B cell (primary cell): ENCODE results near the gene ACBD4. TPM values are rescaled to one million over a fixed set of nuclear protein-coding genes. Genes with fewer than 3 reads are reported as not detected.

Source experiments
- ATAC-seq: fragments of 200-7000 bp; cut with Tn5 transposase; one replicate; pipeline ENCODE4 v1.10.0; 2021; ENCODE audit warnings: low read depth, mild to moderate bottlenecking, moderate number of reproducible peaks, moderate library complexity
- CTCF ChIA-PET: fragments of 350-600 bp; sonication (Branson Sonifier 250); formaldehyde crosslinking; loops from one replicate; lab custom pipeline; 2021; ENCODE audit warnings: antibody characterized with exemption, inconsistent platforms; lab: Charles Lee
- POLR2A ChIA-PET: fragments of 350-600 bp; sonication (Branson Sonifier 250); formaldehyde crosslinking; loops from one replicate; lab custom pipeline; 2021; ENCODE audit warnings: antibody characterized with exemption; lab: Charles Lee
- DNase-seq: peaks from one replicate; pipeline ENCODE4 v3.0.0; 2013
- H2AFZ ChIP-seq: 2 replicates; pipeline ENCODE4 v1.6.1; 2012; ENCODE audit warnings: mild to moderate bottlenecking, low read depth, low read length; ENCODE audit not compliant: insufficient read depth, poor library complexity, severe bottlenecking
- H3K27ac ChIP-seq, 2 donors: 1 replicate in 1 of 2; 2 replicates in 1 of 2; pipeline ENCODE4 v1.5.1; 2012 to 2013; ENCODE audit warnings: low read length in 2 of 2, mild to moderate bottlenecking in 2 of 2, moderate library complexity in 1 of 2
- H3K27me3 ChIP-seq, 4 experiments: fragments of 200-600 bp in 1 of 4; sonication (generic) in 1 of 4; replicated peaks in 1 of 4; 1 replicate in 2 of 4; 2 replicates in 2 of 4; pipeline versions ENCODE4 v1.6.1 to v1.7.0; 2013 to 2016; ENCODE audit warnings: low read length in 3 of 4, mild to moderate bottlenecking in 2 of 4, mixed read lengths in 1 of 4, moderate library complexity in 1 of 4; ENCODE audit not compliant: insufficient read depth in 4 of 4, control insufficient read depth in 3 of 4; ENCODE audit errors: control extremely low read depth in 1 of 4
- H3K36me3 ChIP-seq, 2 experiments: replicated peaks in 1 of 2; 1 replicate in 1 of 2; 2 replicates in 1 of 2; pipeline versions ENCODE4 v1.6.1 to v1.7.1; 2013; ENCODE audit warnings: low read length in 1 of 2; ENCODE audit not compliant: insufficient read depth in 2 of 2, control insufficient read depth in 1 of 2; ENCODE audit errors: control extremely low read depth in 1 of 2, extremely low read depth in 1 of 2
- H3K4me1 ChIP-seq, 2 donors: fragments of 200-600 bp in 1 of 2; sonication (generic) in 1 of 2; 1 replicate in 1 of 2; 2 replicates in 1 of 2; pipeline versions ENCODE4 v1.5.1 to v1.6.1; 2013 to 2017; ENCODE audit warnings: low read length in 2 of 2; ENCODE audit not compliant: control insufficient read depth in 2 of 2, insufficient read depth in 2 of 2
- H3K4me2 ChIP-seq: replicated peaks from 2 replicates; pipeline ENCODE3; 2012; ENCODE audit warnings: mild to moderate bottlenecking, low read depth, low read length; ENCODE audit not compliant: poor library complexity, severe bottlenecking
- H3K4me3 ChIP-seq, 5 experiments: fragments of 200-600 bp in 1 of 5; sonication (generic) in 1 of 5; 1 replicate in 3 of 5; 2 replicates in 2 of 5; pipeline versions ENCODE4 v1.5.1 to v1.7.0; 2011 to 2016; ENCODE audit warnings: low read length in 4 of 5, mild to moderate bottlenecking in 4 of 5, low read depth in 2 of 5, control low read depth in 1 of 5, moderate library complexity in 1 of 5; ENCODE audit not compliant: insufficient read depth in 1 of 5; ENCODE audit errors: control extremely low read depth in 1 of 5, extremely low read depth in 1 of 5
- H3K79me2 ChIP-seq: fragments of 200-600 bp; sonication (generic); one replicate; pipeline ENCODE4 v1.6.0; 2016; ENCODE audit warnings: low read length; ENCODE audit not compliant: control insufficient read depth, insufficient read depth
- H3K9ac ChIP-seq: fragments of 200-600 bp; sonication (generic); 2 replicates; pipeline ENCODE4 v1.6.1; 2017; ENCODE audit warnings: mild to moderate bottlenecking, low read length, moderate library complexity
- H3K9me3 ChIP-seq, 3 donors: one replicate each; pipeline versions ENCODE4 v1.6.1 to v1.7.1; 2013; ENCODE audit warnings: low read length in 2 of 3; ENCODE audit not compliant: control insufficient read depth in 2 of 3, insufficient read depth in 1 of 3; ENCODE audit errors: control extremely low read depth in 1 of 3
- H4K20me1 ChIP-seq: 2 replicates; pipeline ENCODE4 v1.6.0; 2012; ENCODE audit warnings: mild to moderate bottlenecking, low read length; ENCODE audit not compliant: insufficient read depth, control insufficient read depth, poor library complexity, severe bottlenecking
- H3K27ac Mint-ChIP-seq: one replicate; pipeline ENCODE4 v1.8.0; 2021; ENCODE audit warnings: mixed read lengths
- H3K27me3 Mint-ChIP-seq: one replicate; pipeline ENCODE4 v1.8.0; 2021; ENCODE audit warnings: mixed read lengths
- H3K4me1 Mint-ChIP-seq: one replicate; pipeline ENCODE4 v1.8.0; 2021; ENCODE audit warnings: mixed read lengths
- H3K4me3 Mint-ChIP-seq: one replicate; pipeline ENCODE4 v1.8.0; 2021; ENCODE audit warnings: mixed read lengths
- H3K9me3 Mint-ChIP-seq: one replicate; pipeline ENCODE4 v1.8.0; 2022; ENCODE audit warnings: mixed read lengths; ENCODE audit not compliant: insufficient read depth
- CTCF ChIP-seq: fragments of 200-600 bp; IDR thresholded peaks from one replicate; pipeline ENCODE4 v1.8.0; 2022; ENCODE audit warnings: antibody characterized with exemption, mild to moderate bottlenecking
- EZH2 ChIP-seq: IDR thresholded peaks from 2 replicates; pipeline ENCODE4 v1.6.1; 2012; ENCODE audit warnings: borderline replicate concordance, low read depth, mild to moderate bottlenecking, moderate library complexity, low read length; ENCODE audit not compliant: insufficient read depth, poor library complexity, severe bottlenecking
- WGBS: methylation state at CpG from one replicate; pipeline ENCODE4 v1.1.5; 2013; ENCODE audit warnings: missing lambda C conversion rate; ENCODE audit not compliant: insufficient coverage; 5-methylcytosine and 5-hydroxymethylcytosine counted together
- intact Hi-C: fragments of 100-400 bp; cut with micrococcal nuclease; formaldehyde crosslinking; loops from one replicate; pipeline ENCODE4 v1.10.0; 2022
- polyA plus RNA-seq: library from polyadenylated mRNA; depleted of rRNA; stranded (reverse); fragments of >200 nt; gene quantifications from 2 replicates; pipeline ENCODE4 v1.2.3, GENCODE V29; 2012
- total RNA-seq, 2 donors: library from RNA; stranded (reverse); fragments of 120-200 nt in 1 of 2; gene quantifications; 1 replicate in 1 of 2; 2 replicates in 1 of 2; pipeline versions ENCODE4 v1.2.3 to v1.2.4, GENCODE V29; 2013 to 2022

Gene ACBD4
- total and polyA plus RNA-seq, 2 donors (not counting 1 experiment from before 2014, with no cell fraction given), result 36.8 to 39.4 TPM

- Histone ChIP-seq H3K79me2 (no peaks in the 10 kb centered on the region), H3K36me3 (peaks cover 3 to 81% of the 10 kb centered on the region in 2 experiments), H2AFZ (no peak overlapping the region), H3K9me3 (no peaks in the 10 kb centered on the region), H3K4me3 (no peak overlapping the region), H3K27ac (no peak overlapping the region), H3K4me2 (no peak overlapping the region), H4K20me1 (no peaks in the 10 kb centered on the region), H3K4me1 (no peaks in the 10 kb centered on the region), H3K27me3 (no peaks in the 10 kb centered on the region), H3K9ac (no peak overlapping the region)
- ChIA-PET CTCF (interaction anchor here (1.0 to 1.5 kb wide), 2 partner anchors 15 to 82 kb away, joined by 3 to 5 read pairs; no protein-coding TSS in a partner anchor), POLR2A (no interaction called here)
- H3K4me3 Mint-ChIP-seq, result no peak overlapping the region
- TF ChIP-seq EZH2 (no peak), CTCF (no peak)
- no peak overlapping the region for H3K27ac Mint-ChIP-seq
- H3K9me3 Mint-ChIP-seq, result no peaks in the 10 kb centered on the region
- ATAC-seq, result no peak
- H3K4me1 Mint-ChIP-seq, result peaks cover 5% of the 10 kb centered on the region
- 95% methylated on average over 6 of the region's 9 CpGs for WGBS
- intact Hi-C loops, result no loop called here
- H3K27me3 Mint-ChIP-seq, result no peaks in the 10 kb centered on the region
- no peak for DNase-seq
These were observed 32.2 kb upstream of the ACBD4 start for GRCh38 chr17:45103269-45103795.

GRCh38 chr17:45104029-45104428 lies 31.5 kb upstream of the ACBD4 start:
- Histone ChIP-seq H3K4me1 (no peaks in the 10 kb centered on the region), H3K79me2 (no peaks in the 10 kb centered on the region), H3K27ac (no peak overlapping the region), H3K27me3 (no peaks in the 10 kb centered on the region), H3K36me3 (peaks cover 3 to 75% of the 10 kb centered on the region in 2 experiments), H3K4me3 (no peak overlapping the region), H2AFZ (no peak overlapping the region), H3K4me2 (no peak overlapping the region), H4K20me1 (no peaks in the 10 kb centered on the region), H3K9ac (no peak overlapping the region), H3K9me3 (no peaks in the 10 kb centered on the region)
- Mint-ChIP-seq H3K27ac (no peak overlapping the region), H3K27me3 (no peaks in the 10 kb centered on the region), H3K9me3 (no peaks in the 10 kb centered on the region), H3K4me3 (no peak overlapping the region), H3K4me1 (peaks cover 3% of the 10 kb centered on the region)
- no peak for DNase-seq
- intact Hi-C loops, result no loop called here
- TF ChIP-seq EZH2 (no peak), CTCF (no peak)
- POLR2A ChIA-PET, result no interaction called here
- no peak for ATAC-seq
- 100% methylated on average over 8 of the region's 8 CpGs for WGBS
- CTCF ChIA-PET, result interaction anchor here (1.0 kb wide), 1 partner anchor 83 kb away, joined by 3 read pairs; no protein-coding TSS in a partner anchor
